Measurements from ENCODE around the gene ZNF337. TPM values are rescaled to one million over a fixed set of nuclear protein-coding genes. Genes with fewer than 3 reads are reported as not detected.

ZNF337 gene
- 16.3 to 22.7 TPM (median 18.2 TPM) in 5 replicates for total RNA-seq (2022; extraction: Qiagen RNA extraction)

DNA sequence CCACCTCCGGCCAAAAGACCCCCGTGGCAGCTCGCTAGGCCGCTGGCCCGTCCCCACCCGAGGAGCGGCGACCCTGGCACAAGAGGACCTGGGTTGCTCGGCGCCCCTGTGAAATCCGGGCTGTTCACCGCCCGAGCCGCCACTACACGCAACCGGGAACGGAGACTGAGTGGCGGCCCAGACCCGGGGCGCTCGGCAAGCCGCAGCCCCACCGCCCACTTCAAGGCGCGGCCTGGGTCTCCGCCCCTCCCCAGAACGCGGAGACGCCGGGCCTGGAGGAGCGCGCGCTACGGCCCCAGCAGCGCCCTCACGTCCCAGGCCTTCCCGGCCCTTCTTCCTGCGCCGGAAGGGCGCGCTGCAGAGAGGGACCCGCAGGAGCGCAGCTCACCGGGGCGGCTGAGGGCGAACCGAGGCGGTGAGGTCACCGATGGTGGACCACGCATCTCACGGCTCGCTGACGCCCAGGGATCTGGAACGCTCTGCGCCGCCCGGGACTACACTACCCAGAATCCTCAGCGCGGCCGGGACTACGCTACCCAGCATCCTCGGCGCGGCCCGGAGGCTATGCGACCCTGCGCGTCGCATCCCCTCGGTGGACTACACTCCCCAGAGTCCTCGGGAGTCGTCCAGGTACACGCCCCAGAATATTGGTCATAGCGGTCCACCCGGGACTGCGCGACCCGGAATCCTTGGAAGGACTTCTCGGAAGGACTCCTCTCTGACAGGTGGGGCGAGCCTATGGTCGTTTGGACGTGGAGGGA is at the start of gene ZNF337:
TSS of gene ZNF337 (minus strand) at position 483 of the 761 bp plus-strand sequence. CDS start 10,436 bp downstream, outside the sequence.

Other genes with a start within 250 kb of the ZNF337 start
- 9.4 to 18.1 TPM (median 14.2 TPM) in 5 replicates for gene NINL, start 111.3 kb downstream of the ZNF337 start, total RNA-seq (2022; extraction: Qiagen RNA extraction)
- gene NANP, start 72.8 kb downstream of the ZNF337 start, total RNA-seq (2022; extraction: Qiagen RNA extraction) = 7.2 to 8.0 TPM (median 7.8 TPM) in 5 replicates

All from A549 treated with CORT108297 at 1 μM for 4 hours (cell line).